Gastroesophageal sphincter (tissue), 2 donors: ENCODE data around the gene PAX3.

Experiments
- POLR2A ChIP-seq, 2 donors: fragments of 450-650 bp; IDR thresholded peaks; one replicate each; pipeline ENCODE4 v1.6.1; 2017; ENCODE audit warnings: antibody characterized with exemption in 2 of 2, mild to moderate bottlenecking in 2 of 2, moderate library complexity in 1 of 2
- POLR2AphosphoS5 ChIP-seq: sonication (generic); formaldehyde crosslinking; IDR thresholded peaks from one replicate; pipeline ENCODE4 v1.6.1; 2017; ENCODE audit warnings: antibody characterized with exemption

DNA sequence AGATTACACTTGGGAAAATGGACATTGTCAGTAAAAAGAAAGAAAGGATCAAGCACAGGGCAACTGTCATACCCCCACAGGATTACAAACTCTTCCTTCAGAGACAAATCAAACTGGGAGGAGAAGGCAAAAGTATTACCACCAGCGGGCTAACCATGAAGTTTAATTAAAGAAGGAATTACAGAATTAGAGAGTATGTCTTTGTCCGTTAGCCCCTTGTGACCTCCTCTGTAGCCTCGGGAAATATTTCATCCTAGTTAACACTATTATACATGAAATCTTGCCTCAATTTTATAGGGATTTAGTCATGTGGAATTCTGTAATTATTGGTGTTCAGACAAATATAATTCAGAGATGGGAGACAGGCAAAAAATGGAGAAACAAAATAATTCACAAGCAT is 60.7 kb downstream of the PAX3 start:
- TF ChIP-seq POLR2A (IDR thresholded peaks at IDR 0.05) (no peak), POLR2AphosphoS5 (no peak)
